H1 (cell line): ENCODE results near the gene ARHGEF11.

ENCODE experiments used
- CBX5 ChIP-seq: fragments of 300-800, 300-1000 bp; sonication (generic); IDR thresholded peaks from 2 replicates; pipeline ENCODE4 v1.7.1; 2016; ENCODE audit warnings: antibody characterized with exemption, low read length, low read depth
- SP1 ChIP-seq: IDR thresholded peaks from 2 replicates; pipeline ENCODE4 v1.6.1; 2011; ENCODE audit warnings: low read depth, low read length
- TF ChIP-seq, protein P1 (sequence below), 3 experiments: IDR thresholded peaks; 1 replicate in 2 of 3; 2 replicates in 1 of 3; pipeline versions ENCODE4 v1.5.1 to v1.6.1; 2011; ENCODE audit warnings: low read length in 3 of 3, mild to moderate bottlenecking in 3 of 3, inconsistent platforms in 2 of 3, low read depth in 1 of 3, moderate library complexity in 1 of 3; ENCODE audit not compliant: insufficient read depth in 1 of 3; ENCODE audit errors: control extremely low read depth in 1 of 3

DNA sequence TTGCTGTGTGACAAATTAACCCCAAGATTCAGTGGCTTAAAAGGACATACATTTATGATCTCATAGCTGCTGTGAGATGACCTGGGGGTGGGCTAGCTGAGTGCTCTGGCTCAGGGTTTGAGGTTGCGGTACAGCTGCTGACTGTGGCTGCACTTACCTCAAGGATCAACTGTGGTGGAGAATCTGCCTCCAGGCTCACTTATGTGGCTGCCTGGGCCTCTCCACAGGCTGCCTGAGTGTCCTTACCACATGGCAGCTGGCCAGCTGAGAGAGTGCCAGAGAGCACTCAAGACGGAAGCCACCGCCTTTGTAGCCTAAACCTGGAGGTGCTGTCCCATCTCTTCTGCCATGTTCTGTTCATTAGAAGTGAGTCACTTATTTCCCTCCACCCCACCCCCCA, 119.4 kb downstream of the ARHGEF11 start:
- no peak for TF ChIP-seq CBX5
- TF ChIP-seq, protein P1, sequence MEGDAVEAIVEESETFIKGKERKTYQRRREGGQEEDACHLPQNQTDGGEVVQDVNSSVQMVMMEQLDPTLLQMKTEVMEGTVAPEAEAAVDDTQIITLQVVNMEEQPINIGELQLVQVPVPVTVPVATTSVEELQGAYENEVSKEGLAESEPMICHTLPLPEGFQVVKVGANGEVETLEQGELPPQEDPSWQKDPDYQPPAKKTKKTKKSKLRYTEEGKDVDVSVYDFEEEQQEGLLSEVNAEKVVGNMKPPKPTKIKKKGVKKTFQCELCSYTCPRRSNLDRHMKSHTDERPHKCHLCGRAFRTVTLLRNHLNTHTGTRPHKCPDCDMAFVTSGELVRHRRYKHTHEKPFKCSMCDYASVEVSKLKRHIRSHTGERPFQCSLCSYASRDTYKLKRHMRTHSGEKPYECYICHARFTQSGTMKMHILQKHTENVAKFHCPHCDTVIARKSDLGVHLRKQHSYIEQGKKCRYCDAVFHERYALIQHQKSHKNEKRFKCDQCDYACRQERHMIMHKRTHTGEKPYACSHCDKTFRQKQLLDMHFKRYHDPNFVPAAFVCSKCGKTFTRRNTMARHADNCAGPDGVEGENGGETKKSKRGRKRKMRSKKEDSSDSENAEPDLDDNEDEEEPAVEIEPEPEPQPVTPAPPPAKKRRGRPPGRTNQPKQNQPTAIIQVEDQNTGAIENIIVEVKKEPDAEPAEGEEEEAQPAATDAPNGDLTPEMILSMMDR (IDR thresholded peaks at IDR 0.05; ENCODE audit: control extremely low read depth in 1 of 3, insufficient read depth in 1 of 3, low read depth in 1 of 3, low read length in 3 of 3), result no peak
- no peak for TF ChIP-seq SP1
